Measurements from ENCODE around the gene MTHFD2.

- TF ChIP-seq CTCF (IDR thresholded peaks at IDR 0.05) (no peak), POLR2A (IDR thresholded peaks at IDR 0.05) (no peak)
Measured at GRCh38 chr2:74249406-74250122, 51.1 kb downstream of the MTHFD2 start.

Data from body of pancreas (tissue), 4 donors.